ENCODE measurements around the gene RARB.

- no peak for TF ChIP-seq CTCF (IDR thresholded peaks at IDR 0.05)
- TF ChIP-seq POLR2A (IDR thresholded peaks at IDR 0.05), result no peak
- no peak for TF ChIP-seq EP300 (IDR thresholded peaks at IDR 0.05)
- no peak for TF ChIP-seq POLR2AphosphoS5 (IDR thresholded peaks at IDR 0.05)
Observed at GRCh38 chr3:25472153-25472552, 44.1 kb downstream of the RARB start.
